LNCaP clone FGC (cell line): ENCODE data around the gene MOGAT1.

Experiments
- DNase-seq: peaks from one replicate; pipeline ENCODE4 v3.0.0-alpha.2; 2011; ENCODE audit warnings: low read depth
- H3K4me3 ChIP-seq: 2 replicates; pipeline ENCODE4 v1.5.1; 2011; ENCODE audit warnings: mild to moderate bottlenecking, low read depth, low read length, control low read depth
- TF ChIP-seq, protein P1 (sequence below): IDR thresholded peaks from 2 replicates; pipeline ENCODE4 v1.5.1; 2012; ENCODE audit warnings: mild to moderate bottlenecking; ENCODE audit not compliant: control insufficient read depth, insufficient read depth; ENCODE audit errors: extremely low read depth

MOGAT1 gene, protein sequence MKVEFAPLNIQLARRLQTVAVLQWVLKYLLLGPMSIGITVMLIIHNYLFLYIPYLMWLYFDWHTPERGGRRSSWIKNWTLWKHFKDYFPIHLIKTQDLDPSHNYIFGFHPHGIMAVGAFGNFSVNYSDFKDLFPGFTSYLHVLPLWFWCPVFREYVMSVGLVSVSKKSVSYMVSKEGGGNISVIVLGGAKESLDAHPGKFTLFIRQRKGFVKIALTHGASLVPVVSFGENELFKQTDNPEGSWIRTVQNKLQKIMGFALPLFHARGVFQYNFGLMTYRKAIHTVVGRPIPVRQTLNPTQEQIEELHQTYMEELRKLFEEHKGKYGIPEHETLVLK

DNA sequence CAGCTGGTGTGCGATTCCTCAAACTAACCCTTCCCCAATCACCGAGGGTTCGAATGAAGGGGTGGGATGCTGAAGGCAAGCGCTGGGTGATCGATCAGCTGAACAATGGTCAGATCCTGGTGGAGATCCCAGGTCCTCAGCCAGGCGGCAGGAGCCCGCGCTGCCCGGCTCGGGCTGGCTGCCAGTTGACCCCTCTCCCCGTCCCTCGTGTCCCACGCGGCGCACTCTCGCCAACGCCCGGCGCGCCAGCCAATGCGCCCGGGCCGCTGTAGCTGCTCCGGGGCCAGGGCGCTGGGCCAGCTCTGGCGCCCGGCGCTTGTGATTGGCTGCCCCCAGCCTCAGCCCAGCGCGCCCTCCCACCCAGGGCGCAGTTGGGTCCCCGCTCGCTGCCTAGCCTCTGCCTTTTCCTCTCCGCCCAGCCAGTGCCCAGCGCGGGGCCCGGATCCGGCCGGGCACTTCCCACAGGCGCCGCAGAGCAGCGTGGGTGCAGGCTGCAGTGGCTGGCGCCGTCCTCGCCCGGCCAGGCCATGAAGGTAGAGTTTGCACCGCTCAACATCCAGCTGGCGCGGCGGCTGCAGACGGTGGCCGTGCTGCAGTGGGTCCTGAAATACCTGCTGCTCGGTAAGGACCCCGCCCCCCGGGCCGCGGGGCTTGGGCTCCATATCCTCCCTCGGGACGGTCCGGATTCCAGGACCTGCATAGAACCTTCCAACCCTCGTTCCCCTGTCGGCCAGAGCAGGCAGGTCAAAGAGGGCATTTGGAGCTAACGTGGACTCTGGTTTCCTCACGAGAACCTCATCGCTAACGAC, at the start of gene MOGAT1:
Gene MOGAT1 (plus strand): TSS at position 400 of the 809 bp plus-strand sequence. CDS start 128 bp downstream, at position 528.
- TF ChIP-seq, protein P1, sequence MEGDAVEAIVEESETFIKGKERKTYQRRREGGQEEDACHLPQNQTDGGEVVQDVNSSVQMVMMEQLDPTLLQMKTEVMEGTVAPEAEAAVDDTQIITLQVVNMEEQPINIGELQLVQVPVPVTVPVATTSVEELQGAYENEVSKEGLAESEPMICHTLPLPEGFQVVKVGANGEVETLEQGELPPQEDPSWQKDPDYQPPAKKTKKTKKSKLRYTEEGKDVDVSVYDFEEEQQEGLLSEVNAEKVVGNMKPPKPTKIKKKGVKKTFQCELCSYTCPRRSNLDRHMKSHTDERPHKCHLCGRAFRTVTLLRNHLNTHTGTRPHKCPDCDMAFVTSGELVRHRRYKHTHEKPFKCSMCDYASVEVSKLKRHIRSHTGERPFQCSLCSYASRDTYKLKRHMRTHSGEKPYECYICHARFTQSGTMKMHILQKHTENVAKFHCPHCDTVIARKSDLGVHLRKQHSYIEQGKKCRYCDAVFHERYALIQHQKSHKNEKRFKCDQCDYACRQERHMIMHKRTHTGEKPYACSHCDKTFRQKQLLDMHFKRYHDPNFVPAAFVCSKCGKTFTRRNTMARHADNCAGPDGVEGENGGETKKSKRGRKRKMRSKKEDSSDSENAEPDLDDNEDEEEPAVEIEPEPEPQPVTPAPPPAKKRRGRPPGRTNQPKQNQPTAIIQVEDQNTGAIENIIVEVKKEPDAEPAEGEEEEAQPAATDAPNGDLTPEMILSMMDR = no peak
- no peak within 1 kb of the TSS for H3K4me3 ChIP-seq
- no peak for DNase-seq

DNA sequence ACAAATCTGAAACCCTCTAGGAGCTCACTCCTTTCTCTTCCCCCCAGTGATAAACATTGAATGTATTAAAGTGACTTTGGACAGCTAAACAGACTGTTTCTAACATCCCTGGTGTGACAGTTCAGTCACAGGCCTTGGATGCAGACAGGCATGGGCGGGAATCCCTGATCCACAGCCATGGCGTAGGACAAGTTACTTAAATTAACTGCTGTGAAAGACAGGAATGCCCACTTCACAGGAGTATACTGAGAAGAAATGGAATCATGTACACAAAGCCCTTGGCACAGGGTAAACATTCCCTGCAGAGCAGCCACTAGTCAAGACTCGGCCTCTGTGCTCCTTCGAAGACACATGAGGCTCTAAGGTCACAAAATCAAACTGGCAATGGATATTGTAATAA, 49.6 kb upstream of the MOGAT1 start:
- DNase-seq = no peak
- no peak overlapping the region for H3K4me3 ChIP-seq
- TF ChIP-seq, protein P1 = no peak

DNA sequence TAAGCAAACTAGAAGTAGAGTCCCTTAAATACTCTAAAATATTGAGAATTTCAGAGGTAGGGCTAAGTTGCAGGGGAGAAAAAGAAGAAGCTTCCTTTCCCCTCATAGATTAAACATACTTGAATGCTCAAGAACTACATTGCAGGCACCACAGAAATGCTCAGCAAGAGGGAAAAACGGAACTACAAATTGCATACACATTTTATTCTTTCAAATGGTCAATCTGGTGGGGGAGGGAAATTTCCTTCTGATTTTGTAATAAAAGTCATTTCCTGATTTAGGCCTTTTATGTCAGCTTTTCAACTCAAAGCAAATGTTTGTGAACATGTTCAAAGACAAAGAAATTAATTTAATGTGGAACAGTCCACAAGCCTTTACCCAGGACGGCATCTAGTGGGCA, 48.5 kb upstream of the MOGAT1 start:
- no peak for DNase-seq
- TF ChIP-seq, protein P1 = no peak
- no peak overlapping the region for H3K4me3 ChIP-seq

DNA sequence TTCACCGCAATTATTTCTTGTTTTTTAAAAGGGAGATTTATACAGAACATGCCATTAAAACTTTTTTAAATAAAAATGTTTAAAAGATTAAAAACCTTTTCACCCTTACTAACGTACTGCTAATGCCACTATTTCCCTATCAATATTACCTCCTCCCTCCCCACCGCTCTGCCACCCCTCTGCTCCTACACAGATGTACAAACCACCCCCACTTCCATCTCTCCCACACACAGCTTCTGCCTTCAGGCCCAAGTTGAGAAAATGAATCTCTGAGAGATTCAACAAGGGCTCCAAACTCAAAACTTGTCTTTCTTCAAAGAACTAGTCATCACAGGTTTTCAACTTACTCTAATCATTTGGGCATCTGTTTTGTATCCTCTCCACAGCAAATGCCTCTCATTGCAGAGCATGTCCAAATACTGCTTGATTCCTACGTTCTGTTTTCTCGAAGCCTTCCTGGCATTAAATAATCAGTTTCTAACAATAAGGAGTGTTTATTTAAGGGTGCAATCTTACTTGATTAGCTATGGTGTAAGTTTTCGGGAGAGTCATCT, 47.6 kb upstream of the MOGAT1 start:
- DNase-seq = no peak
- no peak overlapping the region for H3K4me3 ChIP-seq
- TF ChIP-seq, protein P1 = no peak

DNA sequence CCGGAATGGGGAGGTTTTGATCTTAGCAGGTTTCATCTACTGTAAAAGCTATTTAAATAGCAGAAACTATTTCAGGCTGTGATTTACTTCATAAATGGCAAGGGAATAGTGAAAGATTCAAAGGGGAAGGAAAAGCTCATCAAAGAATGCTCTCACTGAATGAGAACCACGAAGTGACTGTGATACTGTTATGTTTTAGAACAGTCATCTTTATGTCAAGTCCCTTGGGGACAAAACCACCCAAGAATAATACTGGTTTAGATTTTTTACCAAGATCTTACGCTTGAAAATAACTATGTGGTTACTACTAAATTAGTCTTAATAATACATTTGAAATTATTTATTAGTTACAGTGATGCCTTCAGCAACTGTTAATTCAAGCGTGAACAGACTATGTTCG, 43.7 kb upstream of the MOGAT1 start:
- H3K4me3 ChIP-seq = no peak overlapping the region
- DNase-seq = no peak
- TF ChIP-seq, protein P1 = no peak

DNA sequence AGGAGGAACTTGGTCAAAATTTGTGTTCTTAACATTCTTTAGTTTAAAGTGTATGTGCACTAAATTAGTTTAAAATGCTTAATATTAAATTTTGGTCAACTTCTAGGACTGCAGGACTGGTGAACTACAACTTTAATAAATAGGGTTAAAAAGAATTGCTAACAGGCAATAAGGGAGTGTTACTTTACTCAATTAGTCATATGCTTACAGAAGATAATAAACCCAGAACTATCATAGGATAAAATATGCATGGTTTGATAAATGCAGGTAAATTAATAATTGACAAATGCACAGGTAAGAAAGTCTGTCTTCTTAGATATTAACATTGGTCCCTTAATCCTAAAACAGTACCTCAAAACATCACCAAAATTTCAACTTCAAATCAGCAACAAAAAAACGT, 36.2 kb upstream of the MOGAT1 start:
- TF ChIP-seq, protein P1 = no peak
- no peak for DNase-seq
- no peak overlapping the region for H3K4me3 ChIP-seq
